Measurements from ENCODE around the gene KDM4C. TPM values are rescaled to one million over a fixed set of nuclear protein-coding genes. Genes with fewer than 3 reads are reported as not detected.

Gene KDM4C
- total RNA-seq, 1 donor from 2014 or later, result 14.7 TPM

DNA sequence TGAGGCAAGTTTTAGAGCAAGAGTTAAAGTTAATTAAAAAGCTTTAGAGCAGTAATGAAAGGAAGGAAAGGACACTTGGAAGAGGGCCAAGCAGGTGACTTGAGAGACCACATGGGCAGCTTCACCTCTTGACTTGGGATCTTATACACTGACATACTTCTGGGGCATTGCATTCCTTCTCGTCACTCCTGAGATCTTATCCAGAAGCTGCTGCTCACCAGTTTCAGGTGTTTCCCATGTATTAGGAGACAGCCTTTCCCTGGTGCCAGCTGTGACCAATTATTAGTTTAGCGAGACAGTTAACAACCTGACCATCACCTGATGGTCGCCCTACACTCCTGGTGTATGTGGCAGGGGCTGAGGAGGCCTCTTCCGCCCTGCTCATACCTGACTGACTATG lies 382.1 kb downstream of the KDM4C start:
- DNase-seq (ENCODE audit: low read depth), result no peak
- TF ChIP-seq, protein P1, sequence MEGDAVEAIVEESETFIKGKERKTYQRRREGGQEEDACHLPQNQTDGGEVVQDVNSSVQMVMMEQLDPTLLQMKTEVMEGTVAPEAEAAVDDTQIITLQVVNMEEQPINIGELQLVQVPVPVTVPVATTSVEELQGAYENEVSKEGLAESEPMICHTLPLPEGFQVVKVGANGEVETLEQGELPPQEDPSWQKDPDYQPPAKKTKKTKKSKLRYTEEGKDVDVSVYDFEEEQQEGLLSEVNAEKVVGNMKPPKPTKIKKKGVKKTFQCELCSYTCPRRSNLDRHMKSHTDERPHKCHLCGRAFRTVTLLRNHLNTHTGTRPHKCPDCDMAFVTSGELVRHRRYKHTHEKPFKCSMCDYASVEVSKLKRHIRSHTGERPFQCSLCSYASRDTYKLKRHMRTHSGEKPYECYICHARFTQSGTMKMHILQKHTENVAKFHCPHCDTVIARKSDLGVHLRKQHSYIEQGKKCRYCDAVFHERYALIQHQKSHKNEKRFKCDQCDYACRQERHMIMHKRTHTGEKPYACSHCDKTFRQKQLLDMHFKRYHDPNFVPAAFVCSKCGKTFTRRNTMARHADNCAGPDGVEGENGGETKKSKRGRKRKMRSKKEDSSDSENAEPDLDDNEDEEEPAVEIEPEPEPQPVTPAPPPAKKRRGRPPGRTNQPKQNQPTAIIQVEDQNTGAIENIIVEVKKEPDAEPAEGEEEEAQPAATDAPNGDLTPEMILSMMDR (IDR thresholded peaks at IDR 0.05; ENCODE audit: insufficient read depth, low read length, poor library complexity, severe bottlenecking), result no peak
- Histone ChIP-seq H3K36me3 (ENCODE audit: control insufficient read depth, insufficient read depth, low read length) (no peaks in the 10 kb centered on the region), H3K27me3 (ENCODE audit: control insufficient read depth, insufficient read depth, low read length) (no peaks in the 10 kb centered on the region), H3K4me3 (ENCODE audit: low read depth, low read length) (no peak overlapping the region)

DNA sequence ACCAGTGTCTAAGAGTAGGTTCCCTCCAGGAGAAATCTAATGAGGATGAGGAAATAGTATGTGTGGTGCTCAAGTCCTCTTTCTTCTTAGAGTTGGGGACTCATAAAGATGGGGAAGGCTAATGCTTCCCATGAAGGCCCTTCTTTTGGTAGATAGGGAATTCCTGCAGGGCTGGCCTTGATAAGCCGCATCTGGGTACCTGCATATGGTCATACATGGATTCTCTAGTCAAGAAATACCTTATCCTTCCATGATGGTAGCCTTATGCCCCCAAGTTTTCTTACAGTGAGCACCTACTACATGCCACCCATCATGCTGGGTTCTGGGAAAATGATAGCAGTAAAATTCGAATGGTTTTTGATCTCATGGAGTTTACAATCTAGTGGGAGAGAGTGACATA lies 382.6 kb downstream of the KDM4C start:
- no peak overlapping the region for H3K4me3 ChIP-seq (ENCODE audit: low read depth, low read length)
- no peak for DNase-seq (ENCODE audit: low read depth)
- TF ChIP-seq, protein P1 (IDR thresholded peaks at IDR 0.05; ENCODE audit: insufficient read depth, low read length, poor library complexity, severe bottlenecking), result no peak
- H3K36me3 ChIP-seq (ENCODE audit: control insufficient read depth, insufficient read depth, low read length), result no peaks in the 10 kb centered on the region
- no peaks in the 10 kb centered on the region for H3K27me3 ChIP-seq (ENCODE audit: control insufficient read depth, insufficient read depth, low read length)

DNA sequence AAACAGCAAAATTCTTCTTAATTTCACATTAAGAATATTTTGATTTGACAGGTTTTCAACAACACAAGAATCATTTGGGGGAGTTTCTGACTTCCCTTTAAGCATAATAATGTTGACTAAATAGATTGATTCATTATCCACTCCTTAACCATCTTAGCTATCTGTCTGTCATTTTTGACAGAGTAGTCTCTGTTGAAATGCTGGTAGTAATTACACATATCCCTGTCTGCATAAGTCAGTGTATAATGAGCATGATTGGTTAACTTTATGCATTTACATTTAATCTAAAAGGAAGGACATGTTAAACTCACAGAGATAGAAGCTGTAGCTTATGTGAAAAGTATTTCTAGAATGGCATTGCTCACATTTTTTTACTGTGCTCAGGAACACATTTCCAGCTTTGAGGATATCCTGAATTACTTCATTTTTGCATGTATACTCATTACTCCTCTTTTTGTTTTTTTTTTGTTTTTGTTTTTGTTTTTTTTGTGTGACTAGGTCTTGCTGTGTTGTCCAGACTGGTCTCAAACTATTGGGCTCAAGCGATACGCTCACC lies 385.9 kb downstream of the KDM4C start:
- DNase-seq (ENCODE audit: low read depth), result no peak
- TF ChIP-seq, protein P1 (IDR thresholded peaks at IDR 0.05; ENCODE audit: insufficient read depth, low read length, poor library complexity, severe bottlenecking), result no peak

DNA sequence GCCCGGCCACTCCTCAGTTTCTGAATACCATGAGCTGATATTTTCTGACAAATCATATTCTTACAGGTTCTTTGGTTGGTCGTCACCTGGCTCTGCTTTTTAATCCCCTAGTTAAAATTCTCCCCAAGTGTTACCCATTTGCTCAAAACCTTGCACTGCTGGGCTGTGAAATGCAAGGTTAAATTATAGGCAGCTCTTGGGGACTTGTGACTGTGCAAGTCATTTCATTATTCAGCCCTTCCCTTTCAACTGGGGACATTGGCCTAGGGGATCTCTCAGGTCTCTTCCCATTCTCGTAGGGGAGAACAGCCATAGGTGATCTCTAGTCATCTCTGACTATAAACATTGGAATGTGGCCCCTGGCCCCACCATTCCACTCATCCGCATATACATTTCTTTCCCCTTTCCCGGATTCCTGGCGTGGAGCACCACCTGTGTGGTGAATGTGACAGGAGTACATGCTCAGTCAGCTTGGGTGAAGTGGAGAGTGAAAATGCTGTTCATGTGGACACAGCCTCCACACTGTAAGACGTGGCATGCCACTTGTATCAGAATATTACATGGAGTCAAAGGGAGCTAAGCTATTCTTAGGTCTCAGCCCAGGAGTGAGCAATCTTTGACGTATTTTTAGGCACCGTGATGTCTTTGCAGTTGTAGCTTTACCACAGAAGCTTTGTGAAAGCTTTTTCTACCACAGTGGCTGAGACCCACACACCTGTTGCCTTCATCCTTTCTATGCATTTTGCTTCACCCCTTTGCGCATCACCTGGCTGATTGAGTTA lies 386.7 kb downstream of the KDM4C start:
- H3K4me3 ChIP-seq (ENCODE audit: low read depth, low read length), result no peak overlapping the region
- DNase-seq (ENCODE audit: low read depth), result no peak
- no peaks in the 10 kb centered on the region for H3K36me3 ChIP-seq (ENCODE audit: control insufficient read depth, insufficient read depth, low read length)
- TF ChIP-seq, protein P1 (IDR thresholded peaks at IDR 0.05; ENCODE audit: insufficient read depth, low read length, poor library complexity, severe bottlenecking), result no peak
- no peaks in the 10 kb centered on the region for H3K27me3 ChIP-seq (ENCODE audit: control insufficient read depth, insufficient read depth, low read length)

More for the DNA sequence above, 385.9 kb downstream of the KDM4C start:
- Histone ChIP-seq H3K27me3 (ENCODE audit: control insufficient read depth, insufficient read depth, low read length) (no peaks in the 10 kb centered on the region), H3K4me3 (ENCODE audit: low read depth, low read length) (no peak overlapping the region), H3K36me3 (ENCODE audit: control insufficient read depth, insufficient read depth, low read length) (no peaks in the 10 kb centered on the region)

DNA sequence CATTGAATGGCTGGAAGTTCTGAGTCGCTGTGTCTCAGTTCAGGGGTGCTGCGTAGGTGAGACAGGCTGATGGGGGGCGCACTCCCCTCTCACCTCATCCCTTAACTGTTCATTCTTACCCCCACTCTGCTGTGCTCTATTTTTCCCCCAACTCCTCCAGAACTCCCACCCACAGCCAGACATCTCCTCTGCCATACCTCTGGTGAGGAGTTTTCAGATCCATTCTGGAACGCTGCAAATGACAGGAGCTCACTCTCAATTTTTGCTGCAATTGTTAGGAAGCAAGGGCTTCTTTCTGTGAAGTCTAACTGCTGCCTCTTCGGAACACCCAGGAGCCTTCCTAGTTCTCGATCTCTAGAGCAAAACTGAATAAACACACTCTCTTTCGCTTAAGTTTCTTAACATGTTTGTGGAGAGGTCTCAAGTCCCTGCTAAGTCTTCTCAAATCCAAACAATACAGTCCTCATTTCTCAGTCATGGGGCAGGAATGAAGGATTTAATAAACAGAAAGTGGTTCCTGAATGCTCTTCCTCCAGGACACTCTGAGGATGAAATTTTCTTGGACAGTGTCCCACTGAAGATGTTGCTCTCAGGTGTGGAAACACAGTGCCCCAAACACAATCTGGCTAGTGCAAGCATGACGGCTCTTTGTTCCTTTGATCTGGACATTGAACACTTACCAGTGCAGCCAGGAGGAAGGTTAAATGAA lies 387.7 kb downstream of the KDM4C start:
- Histone ChIP-seq H3K4me3 (ENCODE audit: low read depth, low read length) (no peak overlapping the region), H3K36me3 (ENCODE audit: control insufficient read depth, insufficient read depth, low read length) (no peaks in the 10 kb centered on the region), H3K27me3 (ENCODE audit: control insufficient read depth, insufficient read depth, low read length) (no peaks in the 10 kb centered on the region)
- TF ChIP-seq, protein P1 (IDR thresholded peaks at IDR 0.05; ENCODE audit: insufficient read depth, low read length, poor library complexity, severe bottlenecking), result no peak
- DNase-seq (ENCODE audit: low read depth), result no peak

Measured in kidney epithelial cell (primary cell).